Erythroblast (primary cell): ENCODE measurements around the gene PPP1R14B.

Experiments used
- GATA1 ChIP-seq: IDR thresholded peaks from 2 replicates; pipeline ENCODE4 v1.6.1; 2011; ENCODE audit warnings: low read depth, mild to moderate bottlenecking, control low read depth, low read length, moderate library complexity
- POLR2A ChIP-seq: IDR thresholded peaks from 2 replicates; pipeline ENCODE4 v1.6.1; 2011; ENCODE audit warnings: mild to moderate bottlenecking, low read length

GRCh38 chr11:64223001-64223651 lies 23.6 kb downstream of the PPP1R14B start:
- no peak for TF ChIP-seq POLR2A
- TF ChIP-seq GATA1, result no peak
